GM10248 (cell line): ENCODE results near the gene ANKRD13B.

Source experiments
- CTCF ChIA-PET: fragments of 300-600 bp; sonication (Branson Sonifier 250); formaldehyde crosslinking; extraction: SDS; loops from one replicate; lab custom pipeline; 2021; ENCODE audit warnings: antibody characterized with exemption; lab: Yijun Ruan, JAX
- POLR2A ChIA-PET: fragments of 350-650 bp; sonication (Branson Sonifier 250); formaldehyde crosslinking; extraction: SDS; loops from one replicate; lab custom pipeline; 2020; ENCODE audit warnings: antibody characterized with exemption; lab: Yijun Ruan, JAX
- DNase-seq: peaks from one replicate; pipeline ENCODE4 v3.0.0; 2012; ENCODE audit errors: extremely low spot score
- TF ChIP-seq, protein P1 (sequence below): IDR thresholded peaks from 2 replicates; pipeline ENCODE4 v1.5.1; 2012; ENCODE audit warnings: mild to moderate bottlenecking, low read depth; ENCODE audit errors: extremely low read depth, missing control alignments, control extremely low read depth

ANKRD13B gene

DNA sequence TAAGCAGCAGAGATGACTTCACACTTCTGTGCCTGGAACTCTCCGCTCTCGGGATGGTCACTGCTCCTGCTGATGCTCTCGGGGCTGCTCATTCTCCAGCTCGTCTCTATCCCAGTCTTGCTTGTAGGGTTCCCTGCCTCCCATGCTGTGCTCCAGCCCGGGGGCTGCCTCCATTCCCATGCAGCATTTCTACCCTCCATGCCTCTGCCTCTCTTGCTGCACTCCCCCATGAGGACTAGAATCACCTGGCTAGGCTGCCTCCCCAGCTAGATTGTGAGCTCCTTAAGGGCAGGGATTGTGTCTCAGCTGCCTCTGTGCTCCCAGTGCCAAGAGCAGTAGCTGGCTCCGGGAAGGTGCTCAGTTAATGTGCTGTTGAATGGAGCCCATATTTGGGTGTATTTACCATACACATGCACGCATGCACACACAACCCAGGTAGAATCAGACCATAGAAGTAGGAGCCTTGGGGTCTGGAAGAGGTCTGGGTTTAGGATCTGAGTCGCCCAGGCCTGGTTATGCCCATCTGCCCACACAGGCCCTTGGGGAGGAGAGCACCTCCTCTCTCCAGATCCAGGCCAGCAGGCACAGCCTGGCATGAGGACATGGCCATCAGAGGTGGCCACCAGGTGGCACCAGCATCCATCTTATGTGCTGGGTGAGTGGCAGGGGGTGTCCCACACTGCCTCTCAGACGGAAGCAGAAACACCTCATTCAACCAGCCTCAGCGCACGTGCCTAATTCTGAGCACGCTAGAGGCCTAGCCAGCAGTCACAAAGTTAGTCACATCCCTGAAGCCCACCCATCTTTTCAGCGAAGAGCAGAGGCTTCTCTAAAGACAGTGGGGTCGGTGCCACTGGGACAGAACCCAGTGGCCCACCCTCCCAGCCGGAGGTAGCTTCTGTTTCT lies 12.8 kb upstream of the ANKRD13B start:
- peak; percentile 91 for DNase-seq
- ChIA-PET POLR2A (no interaction called here), CTCF (interaction anchor here (0.6 to 14.3 kb wide), 28 partner anchors 8 to 525 kb away, joined by 3 to 172 read pairs (median 4); partner anchors contain the start of genes ABHD15, ANKRD13B and SSH2)
- TF ChIP-seq, protein P1, sequence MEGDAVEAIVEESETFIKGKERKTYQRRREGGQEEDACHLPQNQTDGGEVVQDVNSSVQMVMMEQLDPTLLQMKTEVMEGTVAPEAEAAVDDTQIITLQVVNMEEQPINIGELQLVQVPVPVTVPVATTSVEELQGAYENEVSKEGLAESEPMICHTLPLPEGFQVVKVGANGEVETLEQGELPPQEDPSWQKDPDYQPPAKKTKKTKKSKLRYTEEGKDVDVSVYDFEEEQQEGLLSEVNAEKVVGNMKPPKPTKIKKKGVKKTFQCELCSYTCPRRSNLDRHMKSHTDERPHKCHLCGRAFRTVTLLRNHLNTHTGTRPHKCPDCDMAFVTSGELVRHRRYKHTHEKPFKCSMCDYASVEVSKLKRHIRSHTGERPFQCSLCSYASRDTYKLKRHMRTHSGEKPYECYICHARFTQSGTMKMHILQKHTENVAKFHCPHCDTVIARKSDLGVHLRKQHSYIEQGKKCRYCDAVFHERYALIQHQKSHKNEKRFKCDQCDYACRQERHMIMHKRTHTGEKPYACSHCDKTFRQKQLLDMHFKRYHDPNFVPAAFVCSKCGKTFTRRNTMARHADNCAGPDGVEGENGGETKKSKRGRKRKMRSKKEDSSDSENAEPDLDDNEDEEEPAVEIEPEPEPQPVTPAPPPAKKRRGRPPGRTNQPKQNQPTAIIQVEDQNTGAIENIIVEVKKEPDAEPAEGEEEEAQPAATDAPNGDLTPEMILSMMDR, result peak; percentile 93

DNA sequence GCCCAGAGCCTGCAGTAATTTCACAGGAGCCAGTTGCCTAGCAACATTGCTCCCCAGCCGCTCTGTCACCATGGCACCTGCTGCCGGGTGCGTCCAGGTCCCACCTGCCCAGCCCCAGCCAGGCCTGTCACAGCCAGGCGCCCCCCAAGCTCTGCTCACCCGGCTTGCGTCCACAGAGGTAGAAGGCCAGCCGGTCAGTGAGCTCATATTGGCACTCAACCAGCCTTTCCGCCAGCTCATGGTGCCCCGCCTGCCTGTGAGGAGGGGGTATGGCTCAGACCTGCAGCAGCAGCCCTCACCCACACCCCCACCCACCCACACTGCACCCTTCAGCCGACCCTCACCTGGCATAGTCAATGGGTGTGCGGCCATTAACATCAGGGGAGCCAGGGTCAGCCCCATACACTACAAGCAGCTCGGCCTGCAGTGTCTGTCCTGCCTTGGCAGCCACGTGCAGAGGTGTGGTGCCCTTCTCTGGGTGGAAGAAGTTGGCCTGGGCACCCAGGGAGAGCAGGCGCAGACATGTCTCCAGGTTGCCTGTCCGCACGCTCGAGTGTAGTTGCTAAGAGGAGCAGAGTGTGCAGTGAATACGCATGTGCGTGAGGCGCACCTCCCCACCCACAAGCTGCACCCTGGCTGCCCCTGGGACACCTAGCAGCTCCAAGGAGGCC lies 11.2 kb upstream of the ANKRD13B start:
- ChIA-PET POLR2A (no interaction called here), CTCF (interaction anchor here (0.7 to 14.3 kb wide), 18 partner anchors 9 to 523 kb away, joined by 3 to 172 read pairs (median 4); partner anchors contain the start of genes ABHD15, ANKRD13B and SSH2)
- TF ChIP-seq, protein P1, result no peak
- DNase-seq, result no peak

DNA sequence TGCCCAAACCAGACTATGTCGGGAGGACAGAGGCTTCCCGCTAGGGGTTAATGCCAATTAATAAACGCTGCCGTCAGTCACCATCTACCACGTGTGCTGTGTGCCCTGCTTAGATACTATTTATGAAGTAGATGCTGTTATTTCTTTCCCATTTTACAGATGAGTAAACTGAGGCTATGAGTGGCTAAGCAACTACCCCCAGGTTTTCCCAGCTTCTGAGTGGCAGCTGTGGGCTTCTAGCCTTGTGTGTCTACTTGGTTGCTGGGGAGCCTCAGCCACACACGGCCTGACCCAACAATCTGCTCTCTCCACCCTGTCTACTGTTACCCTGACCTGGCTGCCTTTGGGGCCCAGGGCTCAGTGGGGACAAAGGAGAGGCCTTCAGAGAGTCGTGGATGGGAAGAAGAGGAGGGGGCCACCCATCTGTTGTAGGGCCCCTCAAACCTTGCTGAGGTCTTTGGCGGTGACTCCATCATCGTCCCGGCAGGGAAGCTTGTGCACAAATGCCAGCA lies 10.6 kb upstream of the ANKRD13B start:
- no peak for DNase-seq
- POLR2A ChIA-PET, result interaction anchor here (0.5 kb wide), 1 partner anchor 1501 kb away, joined by 3 read pairs; no protein-coding TSS in a partner anchor
- TF ChIP-seq, protein P1, result no peak
- CTCF ChIA-PET, result interaction anchor here (1.1 to 14.3 kb wide), 9 partner anchors 10 to 439 kb away, joined by 3 to 172 read pairs (median 15); partner anchors contain the start of genes ABHD15, ANKRD13B and SSH2

DNA sequence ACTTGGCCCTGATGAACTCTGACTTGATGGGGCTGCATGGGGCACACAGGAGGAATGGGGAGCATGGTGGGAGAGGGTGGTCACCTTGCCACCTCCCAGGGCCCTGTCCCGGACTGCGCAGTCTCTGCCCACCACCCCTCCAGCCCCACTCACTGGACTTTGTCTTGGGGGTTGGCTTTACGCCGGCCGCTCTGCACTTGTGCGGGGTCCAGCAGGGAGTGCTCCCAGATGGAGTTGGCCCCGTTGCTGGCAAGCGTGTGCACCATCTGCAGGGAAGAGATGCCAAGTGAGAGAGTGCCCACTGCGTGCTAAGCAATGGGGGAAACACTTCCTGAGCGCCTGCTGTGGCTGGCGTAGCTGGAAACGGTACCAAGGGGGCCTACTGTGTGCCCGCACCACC lies 10.2 kb upstream of the ANKRD13B start:
- DNase-seq, result no peak
- ChIA-PET CTCF (interaction anchor here (1.2 to 14.3 kb wide), 5 partner anchors 8 to 33 kb away, joined by 3 to 172 read pairs (median 31); partner anchors contain the start of genes ABHD15 and ANKRD13B), POLR2A (interaction anchor here (0.5 kb wide), 1 partner anchor 1500 kb away, joined by 3 read pairs; no protein-coding TSS in a partner anchor)
- TF ChIP-seq, protein P1, result no peak

DNA sequence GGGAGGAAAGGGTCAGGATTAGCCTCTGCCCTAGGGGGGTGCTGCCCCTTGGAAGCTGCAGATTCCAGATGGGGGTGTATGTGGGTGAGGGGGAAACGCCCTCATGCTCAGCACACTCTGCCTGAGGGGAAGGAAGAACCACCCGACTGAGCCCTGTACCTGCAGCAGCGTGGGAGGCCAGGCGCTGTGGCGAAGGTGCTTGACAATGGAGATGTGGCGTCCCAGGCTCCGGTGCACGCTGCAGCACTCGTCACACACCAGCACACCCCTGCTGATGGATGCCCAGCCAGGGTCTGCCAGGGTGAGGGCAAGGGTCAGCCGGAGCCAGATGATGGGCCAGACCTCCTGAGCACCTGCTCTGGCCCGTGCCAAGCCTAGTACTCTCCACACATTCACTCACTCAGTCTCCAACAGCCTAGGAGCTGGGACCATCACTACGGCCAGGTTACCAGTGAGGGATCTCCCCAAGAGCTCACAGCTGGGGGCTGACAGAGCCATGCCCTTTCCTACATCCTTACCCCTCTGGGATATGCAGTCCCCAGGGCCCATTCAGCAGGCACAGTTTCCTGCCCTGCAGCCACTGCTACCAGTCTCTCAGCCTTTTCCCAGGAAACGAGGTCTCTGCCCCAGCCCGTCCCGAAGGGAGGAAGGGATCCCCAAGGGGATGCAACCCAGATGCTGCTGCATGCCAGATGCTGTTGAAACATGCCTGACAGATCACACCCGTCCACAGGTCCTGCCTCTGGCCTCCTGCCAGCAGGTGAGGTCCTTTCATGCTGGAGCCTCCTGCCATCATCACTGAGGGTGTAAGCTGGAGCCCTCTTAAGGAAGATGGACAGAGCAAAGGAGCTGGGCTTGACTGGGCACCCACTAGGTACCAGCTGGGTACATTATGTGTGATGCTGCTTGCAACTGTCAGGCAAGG lies 9.3 kb upstream of the ANKRD13B start:
- no peak for DNase-seq
- TF ChIP-seq, protein P1, result no peak
- CTCF ChIA-PET, result interaction anchor here (1.2 to 14.3 kb wide), 4 partner anchors 9 to 32 kb away, joined by 3 to 172 read pairs (median 88); partner anchors contain the start of gene ANKRD13B
- POLR2A ChIA-PET, result no interaction called here
